Activated naive CD4-positive, alpha-beta T cell treated with anti-CD3 and anti-CD28 coated beads, Interleukin-2, amount 50 U/mL, for 72 hours (primary cell): ENCODE measurements around the gene CFAP53. TPM values are rescaled to one million over a fixed set of nuclear protein-coding genes. Genes with fewer than 3 reads are reported as not detected.
"Not testable (repeated sequence)": the region's sequence is repeated elsewhere in the genome, so short reads cannot be mapped to it uniquely, and the experiment has no call there.

Experiments used
- ATAC-seq, 2 donors: fragments of 150-1000 bp; cut with Tn5 transposase; 2 replicates each; pipeline ENCODE4 v1.10.0; 2021; ENCODE audit warnings: mild to moderate bottlenecking in 2 of 2, moderate library complexity in 2 of 2
- DNase-seq, 2 donors: peaks; one replicate each; pipeline ENCODE4 v3.0.0; 2021 to 2022; ENCODE audit warnings: low spot score in 2 of 2
- H3K27ac Mint-ChIP-seq, 2 donors: one replicate each; pipeline ENCODE4 v1.8.0; 2022; ENCODE audit warnings: mild to moderate bottlenecking in 2 of 2, mixed read lengths in 2 of 2
- H3K36me3 Mint-ChIP-seq, 2 donors: one replicate each; pipeline ENCODE4 v1.8.0; 2022; ENCODE audit warnings: mixed read lengths in 2 of 2
- H3K9me3 Mint-ChIP-seq, 2 donors: one replicate each; pipeline ENCODE4 v1.8.0; 2022; ENCODE audit warnings: mixed read lengths in 2 of 2
- total RNA-seq, 2 donors: library from RNA; stranded (reverse); gene quantifications; one replicate each; pipeline ENCODE4 v1.2.3, GENCODE V29; 2022

The CFAP53 gene
- 1 to 10 TPM in 1 of 2 donors, under 1 TPM in 1; 0.82 to 2.2 TPM for total RNA-seq

DNA sequence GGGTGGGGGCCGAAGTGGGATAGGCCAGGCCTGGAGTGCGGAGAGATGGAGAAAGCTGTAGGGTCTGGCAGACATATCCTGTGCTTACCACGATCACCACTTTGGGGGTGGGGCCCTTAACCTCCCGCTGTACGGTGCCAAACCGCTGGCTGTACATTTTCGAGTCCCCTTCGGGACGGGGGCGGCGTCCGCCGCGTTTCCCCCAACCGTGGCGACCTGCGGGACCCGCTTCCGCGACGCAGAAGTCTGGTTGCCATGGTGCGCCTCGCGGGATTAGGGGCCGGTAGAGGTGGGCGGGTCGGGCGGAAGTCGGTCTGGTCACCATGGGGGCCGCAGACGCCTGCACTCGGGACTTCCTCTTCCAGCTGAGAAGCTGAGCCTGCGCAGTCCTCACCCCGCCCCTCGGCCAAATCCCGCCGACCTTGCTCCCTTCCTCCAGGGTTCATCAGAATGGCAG lies at the start of gene CFAP53:
Gene CFAP53 (minus strand): TSS at position 248 of the 457 bp plus-strand sequence. CDS start 91 bp downstream, at position 157.
- H3K9me3 Mint-ChIP-seq, result no peaks in the 10 kb centered on the region
- ATAC-seq (peak; percentile 92 to 95), DNase-seq (peak; percentile 81 to 85)
- H3K27ac Mint-ChIP-seq, result peak within 1 kb of the TSS; percentile 77 to 90
- H3K36me3 Mint-ChIP-seq, result peaks cover 0 to 10% of the 10 kb centered on the region in 2 donors

DNA sequence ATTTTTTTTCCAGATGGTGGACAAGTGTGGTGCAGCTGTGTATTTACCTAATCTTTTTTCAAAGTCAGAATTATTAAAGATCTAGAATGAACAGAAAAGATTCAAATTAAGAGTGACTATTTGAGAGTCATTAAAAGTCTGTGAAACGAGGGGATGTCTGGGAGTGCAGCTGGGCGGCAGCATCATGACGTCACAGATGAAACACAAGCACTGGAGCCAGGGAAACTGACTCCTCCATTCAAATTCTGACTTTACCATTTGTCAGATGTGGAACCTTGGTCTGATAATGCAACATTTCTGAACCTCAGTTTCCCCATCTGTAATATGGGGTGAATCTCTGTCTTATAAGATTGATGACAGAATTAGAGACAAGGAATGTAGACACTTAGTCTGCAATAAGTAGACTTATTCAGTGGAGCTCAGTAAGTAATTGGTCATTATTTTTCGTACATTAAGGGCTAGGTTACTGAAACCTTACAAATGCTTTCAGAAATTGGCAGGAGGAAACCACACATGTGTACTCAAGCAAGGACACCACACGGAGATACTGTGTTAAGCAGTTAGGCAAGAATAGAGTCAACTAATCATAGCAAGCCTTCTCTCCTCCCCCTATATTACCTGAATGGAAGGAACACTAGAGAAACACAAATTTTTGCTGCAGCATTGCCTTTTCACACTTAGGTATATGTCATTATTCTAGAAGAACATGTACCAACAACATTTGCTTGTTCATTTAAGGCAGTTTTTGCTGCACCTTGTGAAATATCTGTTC lies 49.0 kb upstream of the CFAP53 start:
- ATAC-seq (no peak), DNase-seq (no peak)
- Mint-ChIP-seq H3K36me3 (peaks cover 0 to 6% of the 10 kb centered on the region in 2 donors), H3K27ac (no peak overlapping the region), H3K9me3 (no peaks in the 10 kb centered on the region)

DNA sequence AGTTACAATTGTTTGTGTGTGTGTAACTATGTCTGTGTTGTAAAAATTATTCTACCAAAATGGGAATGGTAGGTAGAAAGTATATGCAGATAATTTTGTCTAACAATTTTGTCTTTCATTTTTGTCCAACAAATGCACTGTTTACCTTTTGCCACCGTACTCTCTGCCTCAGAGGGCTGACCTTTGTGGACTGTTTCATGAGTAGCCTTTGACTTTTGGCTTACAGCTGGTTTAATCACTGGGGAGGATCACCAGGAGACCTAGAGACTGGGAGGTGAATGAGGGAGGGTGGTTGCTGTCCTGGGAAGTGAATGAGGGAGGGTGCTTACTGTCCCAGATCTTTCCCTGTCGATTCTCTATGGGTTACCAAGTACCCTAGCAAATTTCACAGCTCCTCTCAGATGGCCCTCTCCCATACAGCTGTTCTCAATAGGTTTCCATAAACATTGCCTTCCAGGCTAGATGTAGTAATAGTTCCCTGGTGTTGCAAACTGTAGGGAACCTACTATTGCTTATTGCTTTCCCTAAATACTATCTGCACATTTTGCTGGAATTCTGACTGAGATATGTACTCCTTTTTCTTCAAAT lies 47.7 kb upstream of the CFAP53 start:
- no peak for ATAC-seq
- Mint-ChIP-seq H3K36me3 (peaks cover 0 to 6% of the 10 kb centered on the region in 2 donors), H3K27ac (no peak overlapping the region)

GRCh38 chr18:50313031-50313607 lies 46.8 kb upstream of the CFAP53 start:
- ATAC-seq (no peak), DNase-seq (no peak)
- peaks cover 0 to 6% of the 10 kb centered on the region in 2 donors for H3K36me3 Mint-ChIP-seq
- no peak overlapping the region for H3K27ac Mint-ChIP-seq
- no peaks in the 10 kb centered on the region for H3K9me3 Mint-ChIP-seq

More for the DNA sequence above, 47.7 kb upstream of the CFAP53 start:
- no peak for DNase-seq
- no peaks in the 10 kb centered on the region for H3K9me3 Mint-ChIP-seq

DNA sequence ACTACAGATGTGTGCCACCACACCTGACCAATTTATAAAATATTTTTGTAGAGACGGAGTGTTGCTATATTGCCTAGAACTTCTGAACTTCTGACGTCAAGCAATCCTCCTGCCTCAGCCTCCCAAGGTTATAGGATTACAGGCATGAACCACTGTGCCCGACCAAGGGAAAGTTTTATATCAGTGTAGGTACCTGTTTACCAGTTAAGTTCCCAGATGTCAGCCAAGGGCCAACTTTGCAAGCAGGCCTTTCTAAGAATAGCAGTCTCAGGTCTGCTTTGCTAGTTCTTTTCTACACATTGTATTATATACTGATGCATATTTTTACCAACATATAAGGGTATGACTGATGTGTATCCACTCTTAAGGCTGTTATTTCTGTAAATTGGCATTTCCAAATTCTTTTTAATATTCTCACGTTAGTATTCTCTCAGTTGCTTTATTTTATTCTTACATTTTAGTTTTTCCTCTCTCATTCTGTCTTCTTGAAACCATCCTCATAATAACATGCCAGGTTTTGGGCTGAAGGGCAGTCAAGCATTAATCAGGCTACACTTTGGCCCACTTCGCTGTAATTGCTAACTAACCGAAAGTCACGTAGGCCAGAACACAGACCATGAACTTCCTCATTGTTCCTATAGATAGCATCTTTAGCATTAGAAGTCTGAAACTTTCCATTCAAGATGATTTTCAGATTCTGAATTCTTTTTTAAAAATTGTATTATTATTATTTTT lies 46.2 kb upstream of the CFAP53 start:
- H3K36me3 Mint-ChIP-seq, result peaks cover 0 to 6% of the 10 kb centered on the region in 2 donors
- no peak for DNase-seq
- no peaks in the 10 kb centered on the region for H3K9me3 Mint-ChIP-seq
- no peak overlapping the region for H3K27ac Mint-ChIP-seq
- no peak for ATAC-seq

DNA sequence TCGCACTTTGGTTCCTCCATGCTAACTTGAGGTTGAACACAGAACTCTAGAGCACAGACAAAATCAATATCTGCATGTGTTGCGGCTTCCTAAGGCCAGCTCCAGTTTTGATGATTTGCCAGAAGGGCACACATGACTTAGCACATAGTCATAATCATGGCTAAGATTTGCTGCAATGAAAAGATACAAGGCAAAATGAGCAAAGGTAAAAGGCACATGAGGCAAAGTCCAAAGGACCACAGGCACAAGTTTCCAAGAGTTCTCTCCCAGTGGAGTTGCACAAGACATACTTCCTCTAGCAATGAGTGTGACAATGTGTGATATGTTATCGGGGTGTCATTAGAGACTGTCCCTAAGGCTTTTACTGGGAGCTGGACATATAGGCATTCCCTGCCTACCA lies 45.4 kb upstream of the CFAP53 start:
- Mint-ChIP-seq H3K9me3 (no peaks in the 10 kb centered on the region), H3K36me3 (no peaks in the 10 kb centered on the region), H3K27ac (no peak overlapping the region)
- ATAC-seq (no peak), DNase-seq (no peak)

- ATAC-seq (no peak), DNase-seq (no peak)
- Mint-ChIP-seq H3K36me3 (no peaks in the 10 kb centered on the region), H3K9me3 (no peaks in the 10 kb centered on the region), H3K27ac (no peak overlapping the region)
Observed at GRCh38 chr18:50310080-50310479, 43.8 kb upstream of the CFAP53 start.

- not testable (repeated sequence) for H3K27ac Mint-ChIP-seq, ATAC-seq, H3K9me3 Mint-ChIP-seq, H3K36me3 Mint-ChIP-seq, DNase-seq
Observed at GRCh38 chr18:50308851-50309250, 42.6 kb upstream of the CFAP53 start.

- no peaks in the 10 kb centered on the region for H3K9me3 Mint-ChIP-seq
- H3K27ac Mint-ChIP-seq, result peak overlapping the region; percentile 77
- ATAC-seq (peak; percentile 99 to 100), DNase-seq (peak; percentile 85)
- no peaks in the 10 kb centered on the region for H3K36me3 Mint-ChIP-seq
Observed at GRCh38 chr18:50307738-50308470, 41.6 kb upstream of the CFAP53 start.

DNA sequence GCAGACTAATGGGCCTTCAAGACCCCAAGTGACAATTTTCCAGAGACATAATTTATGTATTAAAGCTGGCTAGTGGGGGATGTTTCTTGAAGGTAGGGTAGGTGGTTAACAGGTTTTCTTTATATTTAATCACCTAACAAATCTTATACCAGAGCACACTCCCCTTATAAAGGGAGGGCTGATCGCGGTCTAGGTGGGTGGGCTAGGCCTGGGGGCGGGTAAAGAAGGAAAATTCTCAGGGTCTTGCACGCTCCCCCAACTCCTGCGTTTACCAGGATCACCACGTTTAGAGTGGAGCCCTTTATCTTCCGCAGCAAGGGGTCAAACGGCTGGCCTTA lies 41.1 kb upstream of the CFAP53 start:
- H3K36me3 Mint-ChIP-seq, result no peaks in the 10 kb centered on the region
- H3K9me3 Mint-ChIP-seq, result no peaks in the 10 kb centered on the region
- DNase-seq (no peak), ATAC-seq (peak in 1 of 2 donors; percentile 42)
- H3K27ac Mint-ChIP-seq, result peak overlapping the region in 1 of 2 donors; percentile 77

GRCh38 chr18:50306944-50307343 lies 40.6 kb upstream of the CFAP53 start:
- DNase-seq (no peak), ATAC-seq (no peak)
- Mint-ChIP-seq H3K36me3 (no peaks in the 10 kb centered on the region), H3K27ac (peak overlapping the region in 1 of 2 donors; percentile 77), H3K9me3 (no peaks in the 10 kb centered on the region)

DNA sequence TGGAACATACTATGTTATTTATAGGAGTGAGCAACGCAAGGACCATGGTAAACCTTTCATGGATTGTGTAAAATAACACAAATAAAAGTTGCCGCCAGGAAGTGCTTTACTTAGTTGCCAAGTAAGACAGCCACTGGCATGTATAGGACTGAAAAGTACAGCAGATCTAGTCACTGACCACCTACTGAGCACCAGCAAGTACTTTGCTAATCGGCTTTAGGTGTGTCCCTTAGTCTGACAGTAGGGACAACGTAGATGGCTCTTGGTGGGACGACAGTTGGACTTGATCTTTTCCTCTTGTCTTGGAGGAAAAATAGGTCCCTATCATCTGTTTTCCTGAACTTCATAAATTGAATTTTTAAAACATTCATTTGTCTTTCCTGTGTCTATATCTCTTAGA lies 34.8 kb upstream of the CFAP53 start:
- no peak for ATAC-seq
- Mint-ChIP-seq H3K9me3 (no peaks in the 10 kb centered on the region), H3K36me3 (no peaks in the 10 kb centered on the region), H3K27ac (no peak overlapping the region)
- no peak for DNase-seq

GRCh38 chr18:50299626-50300388 lies 33.5 kb upstream of the CFAP53 start:
- Mint-ChIP-seq H3K27ac (no peak overlapping the region), H3K36me3 (no peaks in the 10 kb centered on the region), H3K9me3 (no peaks in the 10 kb centered on the region)
- ATAC-seq, result no peak
- no peak for DNase-seq

GRCh38 chr18:50298443-50299284 lies 32.4 kb upstream of the CFAP53 start:
- H3K9me3 Mint-ChIP-seq, result no peaks in the 10 kb centered on the region
- no peaks in the 10 kb centered on the region for H3K36me3 Mint-ChIP-seq
- DNase-seq (no peak), ATAC-seq (no peak)
- H3K27ac Mint-ChIP-seq, result no peak overlapping the region
